H1 (cell line): Measurements from ENCODE around the gene TRABD2A. TPM values are rescaled to one million over a fixed set of nuclear protein-coding genes. Genes with fewer than 3 reads are reported as not detected.

Experiments used
- CTCF ChIA-PET: fragments of 300-600 bp; sonication (Branson Sonifier 250); formaldehyde crosslinking; loops from one replicate; lab custom pipeline; 2021; ENCODE audit not compliant: partially characterized antibody; lab: Charles Lee
- POLR2A ChIA-PET: fragments of 300-600 bp; sonication (Branson Sonifier 250); formaldehyde crosslinking; loops from one replicate; lab custom pipeline; 2021; ENCODE audit warnings: inconsistent platforms; ENCODE audit not compliant: partially characterized antibody; lab: Charles Lee
- DNase-seq, 2 experiments: peaks; one replicate each; pipeline versions ENCODE4 v3.0.0 to v3.0.0-alpha.2; 2010 to 2022; ENCODE audit warnings: low spot score in 2 of 2, low read depth in 1 of 2, mixed read lengths in 1 of 2
- FAIRE-seq: peaks from 2 replicates; lab custom pipeline; 2011; peaks lifted over from hg19 to GRCh38; lab: Jason Lieb, UNC
- H2AFZ ChIP-seq: 2 replicates; pipeline ENCODE4 v1.8.1; 2012; ENCODE audit warnings: low read length, inconsistent platforms
- H2AK5ac ChIP-seq: 2 replicates; pipeline ENCODE4 v1.6.1; 2013; ENCODE audit warnings: low read depth, low read length
- H2BK120ac ChIP-seq: replicated peaks from 2 replicates; pipeline ENCODE3; 2013; ENCODE audit warnings: low read depth, low read length, inconsistent platforms
- H2BK12ac ChIP-seq: 2 replicates; pipeline ENCODE4 v1.6.1; 2013; ENCODE audit warnings: low read depth, low read length
- H2BK15ac ChIP-seq: 2 replicates; pipeline ENCODE4 v1.6.1; 2013; ENCODE audit warnings: low read length
- H2BK20ac ChIP-seq: 2 replicates; pipeline ENCODE4 v1.6.1; 2013; ENCODE audit warnings: low read length
- H2BK5ac ChIP-seq: 2 replicates; pipeline ENCODE4 v1.6.1; 2013; ENCODE audit warnings: low read depth, low read length
- H3K14ac ChIP-seq: 2 replicates; pipeline ENCODE4 v1.6.1; 2013; ENCODE audit warnings: inconsistent platforms; ENCODE audit not compliant: insufficient read length
- H3K18ac ChIP-seq: 2 replicates; pipeline ENCODE4 v1.6.1; 2013; ENCODE audit warnings: low read length; ENCODE audit errors: extremely low read depth
- H3K23ac ChIP-seq: 2 replicates; pipeline ENCODE4 v1.6.1; 2013; ENCODE audit warnings: inconsistent platforms; ENCODE audit not compliant: insufficient read length
- H3K23me2 ChIP-seq: 2 replicates; pipeline ENCODE4 v1.6.1; 2013; ENCODE audit warnings: low read depth, low read length
- H3K27ac ChIP-seq: 2 replicates; pipeline ENCODE4 v1.6.1; 2011; ENCODE audit warnings: low read depth, low read length, inconsistent platforms
- H3K27me3 ChIP-seq, 4 experiments: replicated peaks in 1 of 4; 1 replicate in 1 of 4; 2 replicates in 3 of 4; pipeline versions ENCODE4 v1.6.1 to v1.8.1; 2011 to 2013; ENCODE audit warnings: low read length in 3 of 4, mild to moderate bottlenecking in 3 of 4, inconsistent platforms in 2 of 4, mixed read lengths in 2 of 4, moderate library complexity in 1 of 4; ENCODE audit not compliant: control insufficient read depth in 3 of 4, insufficient read depth in 3 of 4; ENCODE audit errors: extremely low read depth in 1 of 4
- H3K36me3 ChIP-seq, 4 experiments: 2 replicates each; pipeline versions ENCODE4 v1.6.1 to v1.8.1; 2011 to 2013; ENCODE audit warnings: mild to moderate bottlenecking in 4 of 4, low read length in 3 of 4, moderate library complexity in 2 of 4, control low read depth in 1 of 4, inconsistent platforms in 1 of 4; ENCODE audit not compliant: insufficient read depth in 4 of 4, control insufficient read depth in 2 of 4
- H3K4ac ChIP-seq: replicated peaks from 2 replicates; pipeline ENCODE3; 2013; ENCODE audit warnings: low read length, low read depth, mixed read lengths, inconsistent platforms; ENCODE audit not compliant: insufficient read length
- H3K4me1 ChIP-seq, 4 experiments: replicated peaks in 1 of 4; 1 replicate in 1 of 4; 2 replicates in 3 of 4; pipeline versions ENCODE4 v1.6.1 to v1.8.1; 2011 to 2013; ENCODE audit warnings: low read length in 3 of 4, inconsistent platforms in 2 of 4, mixed read lengths in 1 of 4; ENCODE audit not compliant: insufficient read depth in 4 of 4, control insufficient read depth in 3 of 4
- H3K4me2 ChIP-seq, 2 experiments: 2 replicates each; pipeline versions ENCODE4 v1.6.1 to v1.8.1; 2011 to 2013; ENCODE audit warnings: low read depth in 2 of 2, low read length in 2 of 2, control low read depth in 1 of 2, inconsistent platforms in 1 of 2, mild to moderate bottlenecking in 1 of 2; ENCODE audit not compliant: insufficient read depth in 1 of 2
- H3K4me3 ChIP-seq, 4 experiments: fragments of 200-600, 300-600 bp in 1 of 4; sonication (generic), shearing (Covaris generic), sonication (Bioruptor Twin) in 1 of 4; 2 replicates each; pipeline versions ENCODE4 v1.5.1 to v1.8.1; 2011 to 2016; ENCODE audit warnings: low read length in 4 of 4, low read depth in 3 of 4, control low read depth in 2 of 4, inconsistent platforms in 2 of 4, mild to moderate bottlenecking in 2 of 4, mixed read lengths in 1 of 4, moderate library complexity in 1 of 4; ENCODE audit not compliant: insufficient read depth in 2 of 4; ENCODE audit errors: extremely low read depth in 1 of 4
- H3K56ac ChIP-seq: replicated peaks from 2 replicates; pipeline ENCODE3; 2013; ENCODE audit warnings: low read depth, mild to moderate bottlenecking, mixed read lengths, low read length, inconsistent platforms; ENCODE audit not compliant: insufficient read length
- H3K79me1 ChIP-seq: 2 replicates; pipeline ENCODE4 v1.6.1; 2013; ENCODE audit warnings: low read depth, low read length, control low read depth
- H3K79me2 ChIP-seq, 2 experiments: 2 replicates each; pipeline versions ENCODE4 v1.6.1 to v1.8.1; 2012 to 2013; ENCODE audit warnings: low read length in 2 of 2, mild to moderate bottlenecking in 2 of 2, inconsistent platforms in 1 of 2; ENCODE audit not compliant: insufficient read depth in 2 of 2, control insufficient read depth in 1 of 2
- H3K9ac ChIP-seq, 4 experiments: replicated peaks in 1 of 4; 1 replicate in 1 of 4; 2 replicates in 3 of 4; pipeline versions ENCODE4 v1.6.1 to v1.8.1; 2011 to 2013; ENCODE audit warnings: low read depth in 3 of 4, low read length in 3 of 4, control low read depth in 2 of 4, mild to moderate bottlenecking in 2 of 4, moderate library complexity in 2 of 4, inconsistent platforms in 1 of 4; ENCODE audit errors: extremely low read depth in 1 of 4
- H3K9me3 ChIP-seq, 2 experiments: 2 replicates each; pipeline versions ENCODE4 v1.6.1 to v1.8.1; 2012 to 2013; ENCODE audit warnings: mild to moderate bottlenecking in 2 of 2, moderate library complexity in 2 of 2, control low read depth in 1 of 2, inconsistent platforms in 1 of 2, low read depth in 1 of 2, low read length in 1 of 2, mixed read lengths in 1 of 2; ENCODE audit not compliant: insufficient read depth in 2 of 2
- H4K20me1 ChIP-seq, 2 experiments: replicated peaks in 1 of 2; 2 replicates each; pipeline versions ENCODE3 to v1.8.1; 2011 to 2013; ENCODE audit warnings: inconsistent platforms in 2 of 2, low read length in 2 of 2, mild to moderate bottlenecking in 1 of 2; ENCODE audit not compliant: insufficient read depth in 2 of 2, control insufficient read depth in 1 of 2
- H4K5ac ChIP-seq: 2 replicates; pipeline ENCODE4 v1.6.1; 2013; ENCODE audit warnings: low read length, low read depth, mixed read lengths, inconsistent platforms; ENCODE audit not compliant: insufficient read length
- H4K8ac ChIP-seq: 2 replicates; pipeline ENCODE4 v1.8.0; 2013; ENCODE audit warnings: mild to moderate bottlenecking, moderate library complexity, low read length, inconsistent platforms; ENCODE audit not compliant: insufficient read depth; ENCODE audit errors: extremely low read depth
- H4K91ac ChIP-seq: replicated peaks from 2 replicates; pipeline ENCODE3; 2013; ENCODE audit warnings: low read length, mixed read lengths, inconsistent platforms; ENCODE audit not compliant: insufficient read length
- ATF2 ChIP-seq: IDR thresholded peaks from 2 replicates; pipeline ENCODE4 v1.6.1; 2012; ENCODE audit warnings: low read length, inconsistent platforms
- CBX8 ChIP-seq: fragments of 300-800, 300-1000 bp; sonication (generic); IDR thresholded peaks from 2 replicates; pipeline ENCODE4 v1.7.1; 2016; ENCODE audit warnings: low read depth, low read length, borderline replicate concordance
- GABPA ChIP-seq: IDR thresholded peaks from 2 replicates; pipeline ENCODE4 v1.6.1; 2011; ENCODE audit warnings: mild to moderate bottlenecking, low read length, moderate library complexity, borderline replicate concordance; ENCODE audit not compliant: insufficient read depth
- JUND ChIP-seq: IDR thresholded peaks from 2 replicates; pipeline ENCODE4 v1.6.1; 2011; ENCODE audit warnings: mild to moderate bottlenecking, improper control_type of control experiment, low read length
- TAF1 ChIP-seq: IDR thresholded peaks from 2 replicates; pipeline ENCODE4 v1.6.1; 2011; ENCODE audit warnings: mild to moderate bottlenecking, low read depth, low read length
- USF2 ChIP-seq: IDR thresholded peaks from 2 replicates; pipeline ENCODE4 v1.6.1; 2011; ENCODE audit warnings: low read length, improper control_type of control experiment
- WGBS, 2 experiments: shearing (Covaris generic) in 1 of 2; methylation state at CpG; one replicate each; pipeline versions ENCODE4 v1.1.6 to v1.1.7; 2013 to 2015; ENCODE audit warnings: low lambda C conversion rate in 2 of 2, mixed read lengths in 2 of 2, inconsistent platforms in 1 of 2, low coverage in 1 of 2, missing lambda C conversion rate in 1 of 2; ENCODE audit not compliant: insufficient replicate concordance in 2 of 2, insufficient coverage in 1 of 2, insufficient read length in 1 of 2; ENCODE audit errors: extremely low coverage in 1 of 2, missing lambda C conversion rate in 1 of 2; 5-methylcytosine and 5-hydroxymethylcytosine counted together
- polyA plus RNA-seq, 7 experiments: library from polyadenylated mRNA; depleted of rRNA in 3 of 7; stranded (reverse) in 5 of 7; unstranded in 2 of 7; fragments of >200 nt in 5 of 7; fragments of 200-250 nt in 2 of 7; gene quantifications; 1 replicate in 5 of 7; 2 replicates in 1 of 7; 4 replicates in 1 of 7; pipeline versions ENCODE4 v1.2.1 to v1.2.3, GENCODE V29; 2011 to 2013; ENCODE audit warnings: missing spikeins in 2 of 7, mixed read lengths in 2 of 7
- total RNA-seq: library from RNA; stranded (reverse); fragmentation: NEBNext Ultra II Directional; extraction: Animal tissue kit (Norgen Biotek cat#: 25700); gene quantifications from 2 replicates; pipeline ENCODE4 v1.2.1, GENCODE V29; 2021

The TRABD2A gene
- total and polyA plus RNA-seq, 2 of the 8 experiments (the other 6 are each of a cell fraction or from before 2014, with no cell fraction given) = 17.3 to 18.6 TPM

GRCh38 chr2:84792856-84793522, 87.9 kb downstream of the TRABD2A start:
- Histone ChIP-seq H2AFZ (no peak overlapping the region), H3K4me2 (no peak overlapping the region)
- CTCF ChIA-PET = interaction anchor here (0.7 kb wide), 1 partner anchor 65 kb away, joined by 3 read pairs; no protein-coding TSS in a partner anchor
- TF ChIP-seq TAF1 (no peak), ATF2 (no peak), JUND (no peak), GABPA (no peak), USF2 (no peak), CBX8 (no peak)

More at GRCh38 chr2:84792856-84793522, 87.9 kb downstream of the TRABD2A start:
- H3K23ac ChIP-seq = no peak overlapping the region
- no peak overlapping the region for H4K91ac ChIP-seq
- no peak overlapping the region for H3K14ac ChIP-seq
- H3K27me3 ChIP-seq = no peaks in the 10 kb centered on the region
- H3K4me3 ChIP-seq = no peak overlapping the region
- no peaks in the 10 kb centered on the region for H3K79me2 ChIP-seq
- no peaks in the 10 kb centered on the region; a peak in 1 of 4 replicates for H3K9me3 ChIP-seq
- no peak overlapping the region for H3K27ac ChIP-seq
- H3K9ac ChIP-seq = no peak overlapping the region
- POLR2A ChIA-PET = no interaction called here
- 94% methylated on average over 6 of the region's 6 CpGs; no CpG with 5 or more reads in 1 of the 2 experiments for WGBS, 2 experiments
- no peak overlapping the region for H4K5ac ChIP-seq
- H3K4me1 ChIP-seq = no peaks in the 10 kb centered on the region
- H3K4ac ChIP-seq = no peak overlapping the region
- no peak overlapping the region for H2AK5ac ChIP-seq
- no peaks in the 10 kb centered on the region for H3K23me2 ChIP-seq
- H3K79me1 ChIP-seq = no peaks in the 10 kb centered on the region
- DNase-seq (no peak), FAIRE-seq (no peak)
- H2BK120ac ChIP-seq = no peak overlapping the region
- no peak overlapping the region for H2BK5ac ChIP-seq
- no peak overlapping the region for H3K18ac ChIP-seq
- no peak overlapping the region for H3K56ac ChIP-seq
- H3K36me3 ChIP-seq = no peaks in the 10 kb centered on the region
- no peak overlapping the region for H2BK12ac ChIP-seq
- no peak overlapping the region for H4K8ac ChIP-seq
- H4K20me1 ChIP-seq = no peaks in the 10 kb centered on the region
- H2BK20ac ChIP-seq = no peak overlapping the region
- no peak overlapping the region for H2BK15ac ChIP-seq
